HG03457 (cell line): Measurements from ENCODE around the gene SYNE3.

Source experiments
- ATAC-seq: cut with Tn5 transposase; IDR thresholded peaks from one replicate; pipeline ENCODE4 v1.9.1; 2021; ENCODE audit warnings: moderate number of reproducible peaks; ENCODE audit not compliant: unreplicated experiment

The SYNE3 gene

DNA sequence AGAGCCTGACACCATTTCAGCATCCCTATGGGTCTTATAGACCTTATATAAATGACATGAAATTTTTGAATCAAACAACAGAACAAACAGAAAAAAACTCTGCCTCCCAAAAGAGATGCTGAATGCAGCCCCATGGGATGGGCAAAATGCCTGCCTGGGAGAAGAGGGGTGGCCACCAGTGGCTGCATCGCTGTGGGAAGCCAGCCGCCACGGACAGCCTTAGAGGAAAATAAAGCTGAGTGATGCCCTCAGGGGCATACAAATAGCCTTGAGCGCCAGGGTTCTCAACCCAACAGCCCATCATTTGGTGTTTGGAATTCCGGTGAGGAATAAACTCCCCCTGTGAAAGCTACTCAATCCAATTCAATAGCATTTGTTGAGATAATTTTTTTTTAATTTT is 22.9 kb downstream of the SYNE3 start:
- ATAC-seq = no peak

- ATAC-seq = no peak
These were observed 24.4 kb downstream of the SYNE3 start for GRCh38 chr14:95491936-95492608.

GRCh38 chr14:95490727-95491451 is 25.6 kb downstream of the SYNE3 start:
- no peak for ATAC-seq

GRCh38 chr14:95490138-95490509 is 26.3 kb downstream of the SYNE3 start:
- ATAC-seq = no peak

DNA sequence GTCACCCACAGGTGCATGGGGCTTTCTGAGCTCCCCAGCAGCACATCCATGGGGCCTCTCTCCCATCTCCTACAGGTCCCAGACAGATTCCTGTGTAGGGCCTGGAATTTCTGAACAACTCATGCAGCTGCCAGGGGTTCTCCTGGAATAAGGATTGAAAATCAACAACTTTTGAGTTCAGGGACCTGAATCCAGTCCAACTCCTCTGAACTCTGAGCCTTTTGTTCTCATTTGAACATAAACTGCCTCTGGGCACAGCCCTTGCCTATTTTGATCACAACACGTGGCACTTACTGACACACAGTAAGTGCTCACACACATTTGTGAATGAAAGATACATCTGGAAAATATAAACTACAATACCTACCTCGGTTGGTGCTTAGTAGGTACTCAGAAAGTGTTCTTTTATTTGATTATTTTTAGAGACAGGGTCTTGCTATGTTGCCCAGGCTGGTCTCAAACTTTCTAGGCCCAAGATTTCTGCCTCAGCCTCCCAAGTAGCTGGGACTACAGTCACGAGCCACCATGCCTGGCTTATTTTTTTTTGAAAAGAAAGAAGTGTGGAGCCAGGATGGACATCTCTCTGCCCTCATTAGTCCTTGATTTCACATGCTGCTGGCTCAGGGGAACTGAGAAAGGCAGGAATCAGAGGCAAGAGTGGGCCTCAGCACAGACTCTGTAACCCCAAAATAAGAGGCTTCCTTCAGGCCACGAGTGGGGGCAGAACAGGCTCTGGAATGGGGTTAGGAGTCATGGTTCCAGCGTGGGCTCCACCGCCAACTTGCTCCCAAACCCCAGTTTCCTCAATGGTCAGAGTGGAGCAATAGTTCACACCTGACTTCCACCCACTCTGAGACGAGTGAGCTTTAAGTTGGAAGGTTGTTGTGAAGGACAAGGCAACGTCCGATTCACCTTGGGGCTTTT is 27.0 kb downstream of the SYNE3 start:
- ATAC-seq = no peak

DNA sequence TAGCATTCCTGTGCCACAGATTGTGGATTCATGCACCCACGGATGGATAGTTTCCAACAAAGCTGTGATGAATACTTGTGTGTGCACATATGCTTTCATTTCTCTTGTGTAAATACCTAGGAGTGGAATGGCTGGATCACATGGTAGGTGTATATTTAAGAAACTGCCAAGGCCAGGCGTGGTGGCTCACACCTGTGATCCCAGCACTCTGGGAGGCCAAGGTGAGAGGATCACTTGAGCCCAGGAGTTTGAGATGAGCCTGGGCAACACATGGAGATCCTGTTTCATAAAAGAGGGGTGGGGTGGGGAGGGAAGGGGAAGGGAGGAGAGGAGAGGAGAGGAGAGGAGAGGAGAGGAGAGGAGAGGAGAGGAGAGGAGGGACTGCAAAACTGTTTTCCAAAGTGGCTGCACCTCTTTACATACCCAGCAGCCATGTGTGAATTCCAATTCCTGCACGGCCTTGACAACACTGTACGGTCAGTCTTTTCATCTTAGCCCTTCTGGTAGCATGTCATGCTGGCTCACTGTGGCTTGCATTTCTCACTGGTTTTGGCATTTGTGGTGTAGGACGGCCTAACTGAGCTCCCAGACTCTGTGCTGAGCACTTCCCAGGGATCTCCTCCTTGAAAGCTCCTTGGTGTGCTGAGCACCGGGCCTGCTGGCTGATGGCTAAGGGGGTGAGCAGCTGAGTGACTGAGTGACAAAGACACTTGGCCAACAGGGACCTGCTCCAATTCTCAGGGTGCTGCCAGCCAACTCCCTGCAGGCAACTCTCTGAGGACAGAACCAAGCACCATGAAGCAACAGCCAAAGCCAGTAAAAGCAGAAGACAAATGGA is 27.9 kb downstream of the SYNE3 start:
- ATAC-seq = no peak

DNA sequence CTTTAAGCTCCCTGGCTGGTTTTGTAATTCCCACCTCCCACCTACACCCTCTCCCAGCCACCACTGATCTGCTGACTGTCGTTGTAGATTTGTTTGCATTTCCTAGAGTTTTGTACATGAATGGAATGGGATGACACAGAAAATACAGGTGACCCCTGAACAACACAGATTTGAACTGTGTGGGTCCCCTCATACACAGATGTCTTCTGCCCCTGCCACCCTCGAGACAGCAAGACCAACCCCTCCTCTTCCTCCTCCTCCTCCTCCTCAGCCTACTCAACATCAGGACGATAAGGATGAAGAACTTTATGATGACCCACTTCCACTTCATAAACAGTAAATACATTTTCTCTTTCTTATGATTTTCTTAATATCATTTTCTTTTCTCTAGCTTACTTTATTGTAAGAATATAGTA is 28.8 kb downstream of the SYNE3 start:
- no peak for ATAC-seq

DNA sequence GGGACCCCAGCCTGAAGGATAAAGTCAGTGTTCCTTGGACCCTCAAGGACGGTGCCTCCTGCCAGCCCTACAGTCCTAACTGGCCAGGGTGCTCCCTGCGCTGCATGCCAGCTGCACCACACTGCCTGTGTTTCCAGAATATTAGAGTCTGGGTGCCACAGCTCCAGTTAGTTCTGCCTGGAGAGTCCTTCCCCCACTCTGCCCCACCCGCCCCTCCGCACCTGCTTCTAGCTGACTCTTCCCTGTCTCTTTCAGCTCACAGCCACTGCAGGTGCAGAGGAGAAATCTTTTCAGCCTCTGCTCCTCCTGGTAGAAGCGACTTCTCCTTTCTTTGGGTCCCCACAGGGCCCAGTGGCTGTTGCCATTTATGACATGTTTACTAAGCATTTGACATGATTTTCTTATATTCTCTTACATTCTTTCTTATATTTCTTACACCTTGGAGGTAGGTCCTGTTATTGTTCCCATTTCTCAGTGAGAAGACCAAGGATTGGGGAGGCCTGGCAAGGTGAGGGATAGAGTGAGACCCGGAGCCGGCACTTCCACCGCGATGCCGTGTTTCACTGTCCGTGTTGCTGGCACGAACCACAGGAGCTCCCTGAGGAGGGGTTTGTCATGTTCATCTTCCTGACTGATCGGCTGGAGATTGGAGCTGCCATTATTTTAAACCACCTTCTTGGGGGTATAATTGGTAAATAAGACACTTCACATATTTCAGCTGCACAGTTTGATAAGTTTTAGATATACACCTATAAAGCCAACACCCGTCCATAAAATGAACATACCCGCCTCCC is 29.4 kb downstream of the SYNE3 start:
- ATAC-seq = no peak

DNA sequence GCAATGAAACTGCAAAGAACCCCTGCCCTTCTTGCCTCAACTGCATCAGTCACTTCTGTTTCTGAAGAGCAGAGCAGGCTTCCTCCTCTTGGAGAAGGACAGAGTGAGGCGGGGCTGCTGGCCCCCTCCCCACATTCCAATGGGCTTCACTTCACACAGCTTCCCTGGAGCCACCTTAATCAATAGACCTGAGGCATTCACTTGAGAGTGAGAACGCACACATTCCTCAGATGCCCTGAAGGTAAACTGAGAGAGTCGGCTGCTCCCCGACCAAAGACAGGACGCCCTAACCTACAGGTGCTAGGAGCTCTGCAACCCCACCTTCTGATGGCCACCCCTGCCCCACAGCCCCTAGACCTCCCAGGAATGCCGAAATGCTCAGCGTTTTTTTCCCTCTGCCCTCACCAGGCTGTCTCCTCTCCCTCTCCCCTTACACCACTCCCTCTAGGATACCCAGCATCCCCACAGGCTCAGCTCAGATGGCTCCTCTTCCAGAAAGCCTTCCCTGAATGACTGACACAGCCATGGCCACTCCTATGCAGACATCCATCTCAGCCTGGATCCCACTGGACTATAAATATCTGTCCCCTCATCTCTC is 31.1 kb downstream of the SYNE3 start:
- no peak for ATAC-seq

- no peak for ATAC-seq
These were observed 32.2 kb downstream of the SYNE3 start for GRCh38 chr14:95484296-95484695.

DNA sequence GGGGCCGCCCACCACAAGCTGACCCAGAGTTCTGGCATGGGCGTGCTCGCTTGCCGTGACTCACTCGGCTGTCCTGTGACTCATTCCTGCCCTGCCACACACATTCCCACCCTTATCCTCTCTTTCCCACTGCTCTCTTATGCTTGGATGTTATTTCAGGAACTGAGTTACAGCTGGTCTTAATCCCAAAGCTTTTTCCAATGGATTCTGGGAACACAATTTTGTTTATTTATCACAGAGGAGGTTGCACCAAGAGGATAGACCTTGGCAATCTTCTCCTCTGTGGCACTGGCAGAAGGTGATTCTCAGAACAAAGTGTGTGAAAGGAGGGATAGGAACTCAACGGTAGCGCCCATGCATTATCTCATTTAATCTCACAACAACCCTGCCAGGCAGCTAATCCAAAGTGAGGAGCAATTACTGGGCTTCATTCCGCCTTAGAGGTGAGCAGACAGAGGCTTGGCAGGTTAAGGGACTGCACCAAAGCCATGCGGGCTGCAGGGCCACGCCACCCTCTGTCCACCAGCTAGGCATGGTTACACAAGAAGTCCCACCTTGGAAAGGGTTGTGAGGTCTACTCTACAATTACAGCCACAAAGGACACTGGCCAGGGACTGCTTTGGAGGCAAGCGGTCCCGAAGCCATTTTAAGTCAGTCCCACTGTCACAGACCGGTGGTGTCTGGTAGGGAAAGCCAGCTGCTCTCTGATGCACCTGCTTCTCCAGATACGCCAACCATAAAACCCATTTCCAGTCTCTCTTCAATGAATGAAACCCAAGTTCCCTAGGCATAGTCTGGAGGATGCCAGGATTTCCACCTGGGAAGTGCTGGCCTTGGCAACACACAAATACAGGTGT is 32.9 kb downstream of the SYNE3 start:
- ATAC-seq = no peak

DNA sequence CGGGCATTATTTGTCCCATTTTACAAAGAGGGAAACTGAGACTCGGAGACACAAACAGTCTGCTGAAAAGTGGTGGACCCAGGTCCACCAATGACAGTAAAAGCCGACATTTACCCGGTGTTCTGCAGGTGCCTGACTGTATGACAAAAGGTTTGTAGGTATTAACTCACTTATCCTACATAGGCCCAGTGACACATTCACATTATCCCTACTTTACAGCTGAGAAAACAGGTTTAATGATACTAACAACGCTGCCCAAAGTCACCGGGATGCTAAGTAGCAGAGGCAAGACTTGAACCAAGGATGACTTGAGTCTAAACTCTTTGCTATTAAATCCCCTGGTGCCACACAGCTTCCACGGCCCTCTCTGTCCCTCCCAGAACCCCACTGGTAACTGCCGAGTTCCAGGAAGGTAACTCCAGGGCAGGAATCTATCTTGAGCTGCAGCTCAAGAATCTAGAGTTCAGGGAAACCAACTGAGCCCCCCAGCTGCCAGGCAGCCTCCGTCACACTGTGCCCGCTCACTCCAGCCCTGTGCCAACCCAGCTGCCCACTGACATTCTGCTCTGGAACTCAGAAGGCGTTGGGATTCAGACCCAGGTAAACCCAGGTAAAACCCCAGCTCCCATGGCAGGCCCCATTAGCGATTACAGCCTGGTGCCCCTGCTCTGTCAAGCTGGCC is 33.7 kb downstream of the SYNE3 start:
- ATAC-seq = no peak

DNA sequence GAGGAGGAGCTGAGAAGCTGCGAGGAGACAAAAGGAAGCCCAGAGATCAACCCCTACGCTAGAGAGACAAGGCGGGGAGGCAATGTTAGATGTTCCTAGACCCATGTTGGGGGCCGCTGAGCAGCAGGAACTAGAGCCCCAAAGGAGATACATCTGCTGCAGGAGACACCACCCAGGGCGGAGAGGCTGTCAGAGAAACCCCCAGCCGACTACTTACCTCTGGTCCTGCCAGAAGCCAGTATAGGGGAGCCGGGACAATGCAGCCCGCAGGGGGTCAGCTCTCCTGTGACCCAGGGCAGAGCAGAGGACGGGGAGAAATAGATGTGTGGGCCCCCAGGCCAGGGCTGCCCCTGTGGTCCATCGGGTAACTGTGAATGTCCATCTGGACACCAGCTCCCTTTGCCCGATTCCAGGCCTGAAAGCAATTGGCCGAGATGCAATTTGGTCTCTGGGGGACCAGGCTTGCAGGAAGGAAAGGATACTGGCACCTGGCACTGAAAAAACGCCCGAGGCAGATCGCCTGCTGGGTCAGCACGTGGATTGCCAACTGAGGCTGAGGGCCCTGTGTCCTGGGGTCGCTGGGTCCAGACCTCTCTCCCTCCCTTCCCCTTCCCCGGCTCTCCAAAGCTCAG is 34.9 kb downstream of the SYNE3 start:
- no peak for ATAC-seq

GRCh38 chr14:95480887-95481226 is 35.6 kb downstream of the SYNE3 start:
- ATAC-seq = no peak

DNA sequence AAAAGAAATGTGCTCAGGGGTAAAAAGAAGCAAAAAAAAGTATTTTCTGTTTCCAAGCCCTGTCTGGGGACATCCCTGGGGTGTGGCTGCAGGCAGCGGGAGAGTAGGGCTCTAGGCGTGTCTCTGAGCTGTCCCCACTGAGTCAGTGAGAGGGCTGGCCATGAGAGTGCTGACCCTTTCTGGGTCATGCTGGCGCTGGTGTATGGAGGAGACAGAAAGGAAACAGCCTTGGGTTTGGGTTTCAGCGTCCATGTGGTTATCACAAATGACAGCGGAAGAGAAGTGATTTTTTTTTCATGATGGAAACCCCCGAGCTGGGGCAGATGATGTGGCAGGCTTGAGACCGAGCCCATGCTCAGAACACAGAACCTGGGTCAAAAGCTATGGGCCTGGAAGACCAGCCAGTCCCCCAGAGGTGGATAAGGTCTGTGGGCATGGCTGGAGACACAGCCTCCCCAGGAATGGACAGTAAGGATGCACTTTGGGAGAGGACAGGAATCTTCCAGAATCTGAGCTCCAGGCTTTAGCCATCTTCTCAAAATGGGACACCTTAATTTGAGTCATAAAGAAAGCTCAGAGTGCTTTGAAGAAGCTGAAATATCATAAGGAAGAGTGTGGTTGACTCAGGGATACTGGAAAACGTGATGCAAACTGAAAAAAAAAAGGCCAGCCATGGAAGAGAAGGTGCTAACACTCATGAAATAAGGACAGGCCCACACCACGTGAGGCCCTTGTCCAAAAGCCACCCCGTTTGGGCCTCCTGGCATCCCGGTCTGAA is 36.2 kb downstream of the SYNE3 start:
- ATAC-seq = no peak

GRCh38 chr14:95479494-95479893 is 37.0 kb downstream of the SYNE3 start:
- no peak for ATAC-seq

GRCh38 chr14:95478818-95479217 is 37.6 kb downstream of the SYNE3 start:
- no peak for ATAC-seq
